ENCODE results near the gene ABCA13.

Gene ABCA13

DNA sequence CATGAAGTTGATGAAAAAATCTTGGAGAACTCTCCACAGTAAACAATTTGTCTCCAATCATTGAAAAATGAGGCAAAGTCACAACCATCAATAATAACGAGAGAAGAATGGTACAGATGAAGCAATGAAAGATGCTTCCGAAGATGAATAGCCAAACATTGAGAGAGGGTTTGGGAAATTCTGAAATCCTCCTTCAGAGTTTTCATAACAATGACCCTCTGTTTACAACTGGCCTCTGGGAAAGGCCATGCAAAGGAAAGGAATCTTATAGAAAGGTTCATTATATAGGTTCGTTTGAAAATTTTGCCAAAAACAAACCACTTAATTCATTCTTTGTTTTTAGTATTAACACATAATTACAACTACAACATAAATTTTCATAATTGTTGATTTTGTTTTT is 166.5 kb downstream of the ABCA13 start:
- no peaks in the 10 kb centered on the region for H3K9me3 ChIP-seq
- TF ChIP-seq Cebpa-rat (IDR thresholded peaks at IDR 0.05), result no peak
- no peaks in the 10 kb centered on the region for H3K36me3 ChIP-seq
- H3K27ac ChIP-seq, result no peak overlapping the region
- H3K4me3 ChIP-seq, result no peak overlapping the region
- no peaks in the 10 kb centered on the region for H4K20me1 ChIP-seq
- H3K27me3 ChIP-seq, result no peaks in the 10 kb centered on the region
- no peak overlapping the region for H3K9ac ChIP-seq
- no peak overlapping the region for H3K4me2 ChIP-seq
- no peaks in the 10 kb centered on the region for H3K4me1 ChIP-seq

DNA sequence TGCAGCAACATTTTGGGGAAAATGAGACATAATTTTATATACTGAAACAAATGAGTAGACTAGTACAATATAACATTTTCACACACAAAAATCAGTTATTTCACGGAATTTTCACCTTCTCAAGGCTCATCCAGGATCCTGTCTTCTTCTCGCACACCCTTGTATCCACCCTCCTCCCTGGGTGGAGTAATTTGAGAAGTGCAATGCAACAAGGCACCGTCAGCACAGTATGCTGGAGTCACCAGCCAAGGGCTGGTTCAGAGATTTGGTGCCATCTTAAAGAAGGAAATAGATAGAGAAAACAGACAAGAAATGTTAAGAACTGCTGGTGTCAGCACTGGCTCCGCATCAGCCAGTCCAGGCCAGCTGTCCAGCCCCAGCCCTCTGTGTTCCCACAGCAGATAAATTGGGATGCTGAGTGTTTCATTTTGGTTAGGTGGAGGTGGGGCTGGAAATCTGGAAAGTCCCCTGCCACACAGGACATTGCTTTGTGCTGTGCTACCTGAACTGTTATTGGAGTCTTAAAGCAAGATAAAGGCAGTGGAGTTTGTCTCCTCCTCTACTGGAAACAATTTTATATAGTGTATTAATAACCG is 176.1 kb downstream of the ABCA13 start:
- no peak overlapping the region for H3K4me3 ChIP-seq
- no peak overlapping the region for H3K4me2 ChIP-seq
- no peaks in the 10 kb centered on the region for H3K27me3 ChIP-seq
- no peak for TF ChIP-seq Cebpa-rat (IDR thresholded peaks at IDR 0.05)
- no peaks in the 10 kb centered on the region for H4K20me1 ChIP-seq
- no peaks in the 10 kb centered on the region for H3K9me3 ChIP-seq
- no peaks in the 10 kb centered on the region for H3K36me3 ChIP-seq
- H3K4me1 ChIP-seq, result peaks cover 24% of the 10 kb centered on the region
- no peak overlapping the region for H3K27ac ChIP-seq
- no peak overlapping the region for H3K9ac ChIP-seq

DNA sequence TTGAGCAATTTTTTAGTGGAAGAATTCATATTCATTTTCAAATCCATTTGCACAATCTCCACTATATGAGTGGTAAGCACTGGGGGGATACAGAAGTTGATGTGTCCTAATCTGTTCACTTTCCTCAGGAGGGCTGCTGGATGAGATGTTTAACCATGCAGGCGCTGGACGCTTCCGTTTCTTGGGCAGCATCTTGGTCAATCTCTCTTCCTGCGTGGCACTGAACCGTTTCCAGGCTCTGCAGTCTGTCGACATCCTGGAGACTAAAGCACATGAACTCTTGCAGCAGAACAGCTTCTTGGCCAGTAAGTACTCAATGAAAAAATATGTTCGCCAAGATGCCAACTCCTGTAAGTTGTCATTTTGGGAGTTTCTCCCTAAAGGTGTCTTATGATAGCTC is 179.3 kb downstream of the ABCA13 start:
- Histone ChIP-seq H3K4me3 (no peak overlapping the region), H3K27me3 (no peaks in the 10 kb centered on the region), H3K36me3 (no peaks in the 10 kb centered on the region), H4K20me1 (no peaks in the 10 kb centered on the region), H3K4me2 (peak overlapping the region; percentile 18), H3K9me3 (no peaks in the 10 kb centered on the region), H3K4me1 (peaks cover 24% of the 10 kb centered on the region), H3K9ac (no peak overlapping the region), H3K27ac (no peak overlapping the region)
- TF ChIP-seq Cebpa-rat (IDR thresholded peaks at IDR 0.05), result 0 out of 2 replicates have a peak, but pooled peaks have one; percentile 27

DNA sequence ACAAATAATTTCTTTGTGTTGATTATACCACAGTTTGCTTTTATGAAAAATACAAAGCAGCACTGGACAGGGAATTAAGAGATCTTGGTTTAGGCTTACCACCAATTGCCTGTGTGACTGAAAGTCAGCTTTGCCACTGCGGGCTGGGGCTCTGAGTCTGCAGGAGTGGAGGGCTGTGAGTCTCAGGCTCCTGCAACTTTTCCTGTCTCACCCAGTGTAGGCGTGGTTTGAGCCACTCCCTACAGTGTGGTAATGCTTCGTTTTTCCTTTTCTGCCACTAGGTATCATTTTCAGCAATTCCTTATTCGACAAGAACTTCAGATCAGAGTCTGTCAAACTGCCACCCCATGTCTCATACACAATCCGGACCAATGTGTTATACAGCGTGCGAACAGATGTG is 180.6 kb downstream of the ABCA13 start:
- no peak overlapping the region for H3K4me2 ChIP-seq
- H4K20me1 ChIP-seq, result no peaks in the 10 kb centered on the region
- no peak overlapping the region for H3K27ac ChIP-seq
- no peak for TF ChIP-seq Cebpa-rat (IDR thresholded peaks at IDR 0.05)
- H3K9ac ChIP-seq, result no peak overlapping the region
- no peaks in the 10 kb centered on the region for H3K27me3 ChIP-seq
- no peaks in the 10 kb centered on the region for H3K36me3 ChIP-seq
- no peak overlapping the region for H3K4me3 ChIP-seq
- no peaks in the 10 kb centered on the region for H3K9me3 ChIP-seq
- peaks cover 38% of the 10 kb centered on the region for H3K4me1 ChIP-seq

DNA sequence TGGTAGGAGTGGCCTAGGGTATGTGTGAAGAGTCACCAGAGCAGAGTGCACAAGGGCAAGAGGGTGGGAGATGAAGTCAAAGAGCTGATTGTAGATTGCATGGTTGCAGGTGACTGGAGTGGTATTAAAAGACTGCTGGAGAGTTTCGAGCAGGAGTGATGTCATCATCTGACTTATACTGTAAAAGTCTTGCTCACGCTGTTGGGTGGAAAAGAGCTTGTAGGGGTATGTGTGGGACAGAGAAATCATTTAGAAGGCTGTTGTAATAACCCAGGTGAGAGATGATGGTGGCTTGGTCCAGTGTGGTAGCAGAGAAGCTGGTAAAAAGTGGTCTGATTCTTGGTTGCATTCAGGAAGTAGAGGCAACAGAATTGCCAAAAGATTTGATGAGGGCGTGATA is 184.1 kb downstream of the ABCA13 start:
- Histone ChIP-seq H3K27me3 (no peaks in the 10 kb centered on the region), H3K4me1 (peaks cover 37% of the 10 kb centered on the region), H3K9me3 (no peaks in the 10 kb centered on the region), H3K4me2 (no peak overlapping the region), H4K20me1 (no peaks in the 10 kb centered on the region), H3K9ac (no peak overlapping the region), H3K27ac (no peak overlapping the region), H3K4me3 (no peak overlapping the region), H3K36me3 (no peaks in the 10 kb centered on the region)
- no peak for TF ChIP-seq Cebpa-rat (IDR thresholded peaks at IDR 0.05)

DNA sequence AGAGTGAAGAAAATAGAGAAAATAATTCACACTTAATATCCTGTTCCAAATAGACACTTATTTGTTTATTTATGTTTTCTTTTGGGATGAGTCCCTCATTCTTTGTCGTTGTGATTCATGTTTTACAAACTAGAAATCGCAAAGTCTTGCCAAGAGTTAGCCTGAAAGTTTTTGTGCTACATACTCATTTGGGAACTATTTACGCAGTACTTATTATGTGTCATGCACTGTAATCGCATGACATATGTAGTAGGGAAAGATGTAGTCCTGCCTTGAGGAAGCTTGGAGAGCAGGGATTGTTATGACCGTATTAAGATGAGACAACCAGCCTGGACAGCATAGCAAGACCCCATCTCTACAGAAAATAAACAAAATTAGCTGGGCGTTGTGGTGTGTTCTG is 189.3 kb downstream of the ABCA13 start:
- no peak overlapping the region for H3K27ac ChIP-seq
- H3K9ac ChIP-seq, result no peak overlapping the region
- H3K4me2 ChIP-seq, result no peak overlapping the region
- no peak overlapping the region for H3K4me3 ChIP-seq
- H4K20me1 ChIP-seq, result no peaks in the 10 kb centered on the region
- H3K27me3 ChIP-seq, result no peaks in the 10 kb centered on the region
- no peak for TF ChIP-seq Cebpa-rat (IDR thresholded peaks at IDR 0.05)
- no peaks in the 10 kb centered on the region for H3K9me3 ChIP-seq
- no peaks in the 10 kb centered on the region for H3K36me3 ChIP-seq
- peaks cover 21% of the 10 kb centered on the region for H3K4me1 ChIP-seq

DNA sequence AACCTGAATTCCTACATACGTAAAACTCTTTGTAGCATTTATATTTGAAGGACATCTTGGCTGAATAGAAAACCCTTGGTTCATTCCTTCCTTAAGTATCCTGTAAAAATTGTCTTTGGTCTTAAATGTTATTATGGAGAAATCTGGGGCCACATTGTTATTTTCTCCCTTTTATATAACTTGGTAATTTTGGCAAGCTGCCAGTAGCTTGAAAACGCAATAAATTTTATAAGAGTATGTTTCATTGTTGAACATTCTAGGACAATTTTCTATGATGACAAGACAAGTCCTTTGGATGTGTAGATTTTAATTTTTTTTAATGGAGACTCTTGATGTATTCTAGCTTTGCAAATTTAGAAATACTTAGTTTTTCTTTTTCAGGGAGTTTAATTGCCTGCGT is 191.9 kb downstream of the ABCA13 start:
- Histone ChIP-seq H3K4me3 (no peak overlapping the region), H3K27ac (no peak overlapping the region), H3K9me3 (no peaks in the 10 kb centered on the region), H3K9ac (no peak overlapping the region), H3K27me3 (no peaks in the 10 kb centered on the region), H4K20me1 (no peaks in the 10 kb centered on the region), H3K4me2 (no peak overlapping the region), H3K4me1 (no peaks in the 10 kb centered on the region), H3K36me3 (no peaks in the 10 kb centered on the region)
- no peak for TF ChIP-seq Cebpa-rat (IDR thresholded peaks at IDR 0.05)

DNA sequence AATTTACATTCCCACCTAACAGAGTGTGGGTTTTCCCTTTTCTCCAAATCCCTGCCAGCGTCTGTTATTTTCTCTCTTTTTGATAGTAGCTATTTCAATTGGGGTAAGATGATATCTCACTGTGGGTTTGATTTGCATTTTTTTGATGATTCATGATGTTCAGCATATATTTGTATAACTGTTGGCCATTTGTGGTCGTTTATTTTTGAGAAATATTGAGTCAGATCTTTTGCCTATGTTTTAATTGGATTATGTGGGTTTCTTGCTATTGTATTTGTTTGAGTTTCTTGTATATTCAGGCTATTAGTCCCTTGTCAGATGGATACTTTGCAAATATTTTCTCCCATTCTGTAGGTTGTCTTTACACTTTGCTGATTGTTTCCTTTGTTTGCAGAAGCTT is 193.8 kb downstream of the ABCA13 start:
- Histone ChIP-seq H3K4me1 (no peaks in the 10 kb centered on the region), H3K27ac (no peak overlapping the region), H3K4me3 (no peak overlapping the region), H3K27me3 (no peaks in the 10 kb centered on the region), H3K4me2 (no peak overlapping the region), H4K20me1 (no peaks in the 10 kb centered on the region), H3K36me3 (no peaks in the 10 kb centered on the region), H3K9ac (no peak overlapping the region), H3K9me3 (no peaks in the 10 kb centered on the region; the same call in 1 of the 2 replicates)
- TF ChIP-seq Cebpa-rat (IDR thresholded peaks at IDR 0.05), result no peak

DNA sequence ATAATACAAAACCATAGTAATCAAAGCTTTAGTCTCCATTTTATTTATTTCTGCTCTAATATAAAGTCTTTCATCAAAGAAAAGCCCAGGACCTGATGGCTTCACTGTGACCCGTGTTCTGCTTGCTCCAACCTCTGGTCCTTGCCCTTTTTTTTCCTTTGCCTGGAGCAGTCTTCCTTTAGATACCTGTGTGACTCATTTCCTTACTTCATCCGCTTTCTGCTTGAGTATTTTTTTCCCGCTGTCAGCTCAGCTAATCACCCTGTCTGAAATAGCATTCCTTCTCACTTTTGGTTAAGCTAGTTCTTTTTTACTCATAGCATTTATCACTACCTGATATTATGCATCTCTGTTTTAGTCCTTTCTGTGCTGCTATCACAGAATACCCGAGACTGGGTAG is 194.8 kb downstream of the ABCA13 start:
- H3K9ac ChIP-seq, result no peak overlapping the region
- no peak for TF ChIP-seq Cebpa-rat (IDR thresholded peaks at IDR 0.05)
- H3K27me3 ChIP-seq, result no peaks in the 10 kb centered on the region

DNA sequence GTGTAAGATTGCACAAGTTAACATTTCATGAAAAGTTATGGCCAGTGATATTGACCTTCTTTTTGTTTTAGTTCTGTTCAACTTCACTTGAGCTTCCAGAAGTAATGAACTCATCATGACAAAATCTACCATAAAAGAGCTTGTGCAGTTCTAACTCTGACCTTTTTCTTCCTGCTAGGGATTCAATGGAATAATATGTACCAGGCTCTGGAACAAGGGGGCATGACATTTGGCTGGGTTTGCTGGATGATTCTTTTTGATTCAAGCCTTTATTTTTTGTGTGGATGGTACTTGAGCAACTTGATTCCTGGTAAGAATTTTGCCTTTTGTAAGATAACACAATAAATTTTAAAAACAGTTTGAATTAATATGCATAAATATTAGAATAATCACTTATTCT is 205.0 kb downstream of the ABCA13 start:
- Histone ChIP-seq H3K9ac (no peak overlapping the region), H3K36me3 (no peaks in the 10 kb centered on the region), H3K4me2 (no peak overlapping the region), H3K27me3 (no peaks in the 10 kb centered on the region), H3K9me3 (peaks cover 4% of the 10 kb centered on the region), H3K4me3 (no peak overlapping the region), H3K4me1 (no peaks in the 10 kb centered on the region), H3K27ac (no peak overlapping the region), H4K20me1 (no peaks in the 10 kb centered on the region)
- no peak for TF ChIP-seq Cebpa-rat (IDR thresholded peaks at IDR 0.05)

More for the DNA sequence above, 194.8 kb downstream of the ABCA13 start:
- Histone ChIP-seq H3K27ac (no peak overlapping the region), H3K4me2 (no peak overlapping the region), H3K9me3 (peaks cover 10% of the 10 kb centered on the region), H3K36me3 (no peaks in the 10 kb centered on the region), H4K20me1 (no peaks in the 10 kb centered on the region), H3K4me1 (no peaks in the 10 kb centered on the region), H3K4me3 (no peak overlapping the region)

DNA sequence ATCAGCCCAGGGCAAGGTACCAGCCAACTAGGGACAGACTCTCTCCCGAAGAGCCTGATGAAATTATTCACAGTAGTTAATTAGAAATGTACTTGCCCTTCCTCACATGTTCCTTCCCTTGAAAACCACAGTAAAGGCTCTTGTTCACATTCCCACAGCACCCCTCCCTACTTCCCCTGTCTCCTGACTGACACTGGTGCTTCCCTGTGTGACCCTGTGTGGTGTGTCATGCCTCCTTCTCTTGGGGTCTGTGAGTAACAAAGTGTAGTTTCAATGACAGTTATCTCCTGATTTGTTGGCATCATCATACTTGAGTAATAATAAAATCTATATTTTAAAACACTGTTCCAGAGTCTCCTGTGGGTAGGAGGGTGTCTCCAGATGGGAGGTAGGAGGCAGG is 209.7 kb downstream of the ABCA13 start:
- Histone ChIP-seq H4K20me1 (no peaks in the 10 kb centered on the region), H3K4me1 (no peaks in the 10 kb centered on the region), H3K9me3 (no peaks in the 10 kb centered on the region), H3K4me2 (no peak overlapping the region), H3K36me3 (no peaks in the 10 kb centered on the region), H3K9ac (no peak overlapping the region), H3K27ac (no peak overlapping the region), H3K27me3 (no peaks in the 10 kb centered on the region), H3K4me3 (no peak overlapping the region)
- no peak for TF ChIP-seq Cebpa-rat (IDR thresholded peaks at IDR 0.05)
